ENCODE results near the gene FOXO6. TPM values are rescaled to one million over a fixed set of nuclear protein-coding genes. Genes with fewer than 3 reads are reported as not detected.
A peak's percentile ranks its signal among the peaks of the same experiment; 100 is the strongest.

FOXO6 gene
- total and polyA plus RNA-seq, 2 experiments from 2014 or later = 0.68 to 4.2 TPM

DNA sequence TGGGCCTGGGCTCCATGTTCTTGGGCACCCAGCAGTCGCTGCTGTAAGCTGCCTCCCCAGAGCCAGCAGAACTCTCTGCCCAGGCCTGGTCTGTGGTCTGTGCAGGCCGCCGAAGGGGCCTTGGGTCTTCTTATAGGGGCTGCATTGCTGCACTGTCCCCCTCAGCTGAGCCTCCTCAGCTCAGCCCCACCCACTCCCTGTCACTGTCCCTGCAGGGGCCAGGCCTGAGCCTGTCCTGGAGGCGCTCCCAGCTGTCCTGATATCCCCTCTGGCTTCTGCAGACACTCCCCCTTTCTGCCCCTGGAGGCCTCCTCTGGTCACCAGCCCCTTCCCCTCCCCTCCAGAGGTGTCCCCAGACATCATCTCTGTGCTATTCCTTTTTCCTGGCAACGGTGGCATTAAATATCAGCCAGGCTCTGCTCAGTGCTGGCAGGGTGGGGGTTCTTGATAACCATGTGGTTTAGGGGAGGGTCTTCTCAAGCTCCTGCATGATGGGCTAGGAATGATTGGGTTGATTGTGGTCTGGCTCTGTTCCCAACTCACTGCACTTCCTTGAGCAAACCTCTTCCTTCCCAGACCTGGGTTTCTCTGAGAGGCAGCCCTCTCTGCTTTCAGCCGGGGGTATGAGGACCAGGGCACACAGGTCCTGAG lies 3.7 kb upstream of the FOXO6 start:
- ATAC-seq (no peak), DNase-seq (ENCODE audit: low spot score) (peak; percentile 27)
- no peaks in the 10 kb centered on the region; the same call in 2 of the 3 replicates for H3K9me3 Mint-ChIP-seq
- H3K4me3 ChIP-seq = peak overlapping the region; percentile 42; the same call in 1 of the 2 replicates
- H3K27ac ChIP-seq (ENCODE audit: low read depth) = no peak overlapping the region
- no peaks in the 10 kb centered on the region for H3K9me2 ChIP-seq (ENCODE audit: insufficient read depth)
- H3K36me3 ChIP-seq (ENCODE audit: insufficient read depth) = no peaks in the 10 kb centered on the region
- no peaks in the 10 kb centered on the region for H4K20me1 ChIP-seq (replicated peaks; ENCODE audit: insufficient read depth)
- no peaks in the 10 kb centered on the region for H3K79me2 ChIP-seq (replicated peaks; ENCODE audit: insufficient read depth)
- peak overlapping the region; percentile 74 for H3K4me2 ChIP-seq
- H3K4me1 ChIP-seq (ENCODE audit: insufficient read depth) = peaks cover 31% of the 10 kb centered on the region
- TF ChIP-seq POLR2AphosphoS5 (IDR thresholded peaks at IDR 0.05; ENCODE audit: low read depth) = no peak
- TF ChIP-seq, protein P1, sequence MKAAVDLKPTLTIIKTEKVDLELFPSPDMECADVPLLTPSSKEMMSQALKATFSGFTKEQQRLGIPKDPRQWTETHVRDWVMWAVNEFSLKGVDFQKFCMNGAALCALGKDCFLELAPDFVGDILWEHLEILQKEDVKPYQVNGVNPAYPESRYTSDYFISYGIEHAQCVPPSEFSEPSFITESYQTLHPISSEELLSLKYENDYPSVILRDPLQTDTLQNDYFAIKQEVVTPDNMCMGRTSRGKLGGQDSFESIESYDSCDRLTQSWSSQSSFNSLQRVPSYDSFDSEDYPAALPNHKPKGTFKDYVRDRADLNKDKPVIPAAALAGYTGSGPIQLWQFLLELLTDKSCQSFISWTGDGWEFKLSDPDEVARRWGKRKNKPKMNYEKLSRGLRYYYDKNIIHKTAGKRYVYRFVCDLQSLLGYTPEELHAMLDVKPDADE (IDR thresholded peaks at IDR 0.05) = no peak
- TF ChIP-seq CTCF (conservative IDR thresholded peaks at IDR 0.05; ENCODE audit: low read depth in 2 of 2) = no peak
- TF ChIP-seq, protein P2, sequence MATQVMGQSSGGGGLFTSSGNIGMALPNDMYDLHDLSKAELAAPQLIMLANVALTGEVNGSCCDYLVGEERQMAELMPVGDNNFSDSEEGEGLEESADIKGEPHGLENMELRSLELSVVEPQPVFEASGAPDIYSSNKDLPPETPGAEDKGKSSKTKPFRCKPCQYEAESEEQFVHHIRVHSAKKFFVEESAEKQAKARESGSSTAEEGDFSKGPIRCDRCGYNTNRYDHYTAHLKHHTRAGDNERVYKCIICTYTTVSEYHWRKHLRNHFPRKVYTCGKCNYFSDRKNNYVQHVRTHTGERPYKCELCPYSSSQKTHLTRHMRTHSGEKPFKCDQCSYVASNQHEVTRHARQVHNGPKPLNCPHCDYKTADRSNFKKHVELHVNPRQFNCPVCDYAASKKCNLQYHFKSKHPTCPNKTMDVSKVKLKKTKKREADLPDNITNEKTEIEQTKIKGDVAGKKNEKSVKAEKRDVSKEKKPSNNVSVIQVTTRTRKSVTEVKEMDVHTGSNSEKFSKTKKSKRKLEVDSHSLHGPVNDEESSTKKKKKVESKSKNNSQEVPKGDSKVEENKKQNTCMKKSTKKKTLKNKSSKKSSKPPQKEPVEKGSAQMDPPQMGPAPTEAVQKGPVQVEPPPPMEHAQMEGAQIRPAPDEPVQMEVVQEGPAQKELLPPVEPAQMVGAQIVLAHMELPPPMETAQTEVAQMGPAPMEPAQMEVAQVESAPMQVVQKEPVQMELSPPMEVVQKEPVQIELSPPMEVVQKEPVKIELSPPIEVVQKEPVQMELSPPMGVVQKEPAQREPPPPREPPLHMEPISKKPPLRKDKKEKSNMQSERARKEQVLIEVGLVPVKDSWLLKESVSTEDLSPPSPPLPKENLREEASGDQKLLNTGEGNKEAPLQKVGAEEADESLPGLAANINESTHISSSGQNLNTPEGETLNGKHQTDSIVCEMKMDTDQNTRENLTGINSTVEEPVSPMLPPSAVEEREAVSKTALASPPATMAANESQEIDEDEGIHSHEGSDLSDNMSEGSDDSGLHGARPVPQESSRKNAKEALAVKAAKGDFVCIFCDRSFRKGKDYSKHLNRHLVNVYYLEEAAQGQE (IDR thresholded peaks at IDR 0.05; ENCODE audit: unreplicated experiment) = no peak
- no peak for TF ChIP-seq ZNF114 (CRISPR knock-in tag; IDR thresholded peaks at IDR 0.05)
- no peak for TF ChIP-seq JUNB (IDR thresholded peaks at IDR 0.05; ENCODE audit: unreplicated experiment)
- no peak for TF ChIP-seq EZH2 (IDR thresholded peaks at IDR 0.05; ENCODE audit: low read depth, unreplicated experiment)
- TF ChIP-seq NANOG (IDR thresholded peaks at IDR 0.05; ENCODE audit: borderline replicate concordance) = no peak
- TF ChIP-seq STAT1 (IDR thresholded peaks at IDR 0.05; ENCODE audit: unreplicated experiment) = no peak
- TF ChIP-seq CREB1 (CRISPR knock-in tag; IDR thresholded peaks at IDR 0.05; ENCODE audit: low read depth) = no peak
- no peak for TF ChIP-seq ZNF462 (CRISPR knock-in tag; IDR thresholded peaks at IDR 0.05)
- TF ChIP-seq EZH2phosphoT487 (IDR thresholded peaks at IDR 0.05; ENCODE audit: unreplicated experiment) = no peak
- no peak for TF ChIP-seq ZNF331 (CRISPR knock-in tag; IDR thresholded peaks at IDR 0.05; ENCODE audit: low read depth)
- peaks cover 26% of the 10 kb centered on the region for H3K27me3 ChIP-seq (ENCODE audit: insufficient read depth)
- no peaks in the 10 kb centered on the region; the same call in 2 of the 3 replicates for H3K36me3 Mint-ChIP-seq (ENCODE audit: low read depth)
- no peak overlapping the region for H3K27ac Mint-ChIP-seq
- peak overlapping the region; percentile 89 for H2AFZ ChIP-seq
- H3K4me3 Mint-ChIP-seq = no peak overlapping the region; the same call in 2 of the 3 replicates
- H3F3A ChIP-seq (replicated peaks; ENCODE audit: low read depth) = 0 out of 2 replicates have a peak, but pooled peaks cover 4% of the 10 kb centered on the region
- peaks cover 28% of the 10 kb centered on the region for H3K27me3 Mint-ChIP-seq (ENCODE audit: insufficient read depth, low read depth, poor library complexity)
- peaks cover 37% of the 10 kb centered on the region for H3K4me1 Mint-ChIP-seq
